NOMO-1 (cell line): ENCODE measurements around the gene SRRD.

Experiments
- DNase-seq, 2 experiments: peaks; one replicate each; lab custom pipeline; 2025; ENCODE audit not compliant: unreplicated experiment in 2 of 2; lab: John Stamatoyannopoulos, UW

Gene SRRD

GRCh38 chr22:26480611-26480932 is 3.1 kb upstream of the SRRD start:
- no peak for DNase-seq

DNA sequence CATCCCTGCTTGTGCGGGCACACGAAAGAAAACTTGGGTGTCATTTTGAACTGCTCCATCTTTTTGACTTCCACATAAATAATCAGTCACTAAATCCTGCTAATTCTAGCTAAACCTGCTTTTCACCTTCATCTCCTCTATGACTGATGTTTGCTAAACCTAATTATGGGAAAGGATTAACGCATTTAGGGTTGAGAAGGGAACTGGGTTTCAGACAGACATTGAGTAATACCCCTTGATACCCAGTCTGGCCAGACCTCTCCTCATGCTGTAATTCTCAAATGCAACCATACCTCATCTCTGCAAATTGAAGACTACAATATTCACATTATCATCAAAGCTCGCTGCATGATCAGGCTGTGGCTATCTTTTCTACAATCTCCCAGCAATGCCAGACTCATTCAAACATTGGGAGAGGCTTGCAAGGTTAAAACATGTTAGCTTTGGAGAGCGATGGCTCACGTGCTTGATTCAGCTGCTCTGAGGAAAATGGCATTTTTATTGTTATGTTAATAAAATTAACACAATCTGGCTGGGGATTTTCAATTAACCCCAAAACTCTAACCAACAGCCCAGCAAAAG is 2.5 kb upstream of the SRRD start:
- peak in 1 of 2 experiments; percentile 5 for DNase-seq

DNA sequence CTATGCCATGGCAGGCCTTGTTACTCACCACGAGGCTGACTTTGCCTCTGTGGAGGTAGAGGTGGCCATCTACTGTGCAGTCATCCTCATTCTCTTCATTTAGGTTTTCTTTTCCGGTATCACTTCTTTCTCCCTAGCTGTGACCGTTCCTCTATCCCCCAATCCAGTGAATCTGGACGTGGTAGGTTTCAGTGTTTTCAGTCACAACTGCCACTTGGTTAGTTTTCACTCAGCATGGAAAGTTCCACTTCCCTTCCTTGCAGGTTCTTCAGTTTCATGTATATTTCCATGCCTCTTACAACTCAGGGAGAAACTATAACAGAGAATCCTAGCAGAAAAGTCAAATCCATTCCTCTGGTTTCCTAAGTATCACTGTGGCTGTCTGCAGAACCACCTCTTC is 2.0 kb upstream of the SRRD start:
- DNase-seq, result no peak

DNA sequence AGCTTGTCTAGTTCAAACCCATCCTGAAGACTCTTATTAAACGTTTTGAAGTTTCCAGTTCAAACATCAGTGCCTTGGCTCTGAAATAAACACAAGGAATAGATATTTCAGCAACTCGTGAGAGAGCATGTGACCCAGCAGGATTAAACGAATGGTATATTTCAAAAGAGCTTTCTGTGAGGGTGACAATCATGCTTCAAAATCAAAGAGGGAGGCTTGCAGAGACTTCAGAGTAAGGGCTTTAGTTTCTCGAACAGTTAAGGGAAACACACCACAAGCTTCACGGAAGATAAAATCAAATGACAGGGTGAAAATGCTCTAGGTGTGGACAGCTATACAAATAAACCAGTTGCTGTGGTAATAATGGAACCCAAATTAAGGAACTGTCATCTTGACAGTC is 1.5 kb upstream of the SRRD start:
- DNase-seq, result peak in 1 of 2 experiments; percentile 6

DNA sequence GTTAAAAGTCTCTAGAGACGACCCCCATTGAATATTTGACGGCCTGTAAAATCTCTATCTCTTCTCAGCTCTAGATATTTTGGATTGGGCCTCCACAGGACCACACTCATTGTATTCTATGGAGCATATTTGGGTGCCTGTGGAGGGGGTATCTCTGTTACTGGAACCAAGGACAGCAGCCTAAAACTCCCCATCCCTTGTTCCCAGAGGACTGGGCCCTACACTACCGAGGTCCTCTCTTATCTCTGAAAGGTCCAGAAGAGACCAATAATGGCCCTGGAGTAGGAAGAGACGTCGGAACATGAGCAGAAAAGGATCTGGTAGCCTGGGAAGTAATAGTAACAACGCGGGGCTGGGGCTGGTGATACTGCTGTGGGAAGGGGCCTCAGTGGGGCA is 636 bp upstream of the SRRD start:
- no peak for DNase-seq

- DNase-seq, result no peak
Observed at GRCh38 chr22:26484360-26484706, 656 bp downstream of the SRRD start.

DNA sequence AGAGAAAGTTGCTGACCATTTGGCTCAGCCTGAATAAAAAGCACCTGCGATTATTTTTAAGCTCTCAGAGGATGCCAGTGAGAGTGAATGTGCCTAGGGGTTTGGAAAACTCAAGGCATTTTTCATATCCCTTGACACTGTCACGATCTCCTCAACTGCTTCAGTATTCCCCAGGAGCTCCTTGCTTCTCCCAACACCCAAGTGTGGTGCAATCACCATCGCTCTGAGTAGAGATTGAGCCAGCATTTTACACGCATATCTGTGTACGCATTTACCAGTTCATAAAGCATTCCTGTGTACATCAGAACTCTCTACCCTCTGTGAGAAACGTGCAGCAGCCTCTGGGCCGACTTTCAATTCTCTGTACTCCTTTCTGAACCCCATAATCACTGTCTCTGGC is 1.3 kb downstream of the SRRD start:
- no peak for DNase-seq

DNA sequence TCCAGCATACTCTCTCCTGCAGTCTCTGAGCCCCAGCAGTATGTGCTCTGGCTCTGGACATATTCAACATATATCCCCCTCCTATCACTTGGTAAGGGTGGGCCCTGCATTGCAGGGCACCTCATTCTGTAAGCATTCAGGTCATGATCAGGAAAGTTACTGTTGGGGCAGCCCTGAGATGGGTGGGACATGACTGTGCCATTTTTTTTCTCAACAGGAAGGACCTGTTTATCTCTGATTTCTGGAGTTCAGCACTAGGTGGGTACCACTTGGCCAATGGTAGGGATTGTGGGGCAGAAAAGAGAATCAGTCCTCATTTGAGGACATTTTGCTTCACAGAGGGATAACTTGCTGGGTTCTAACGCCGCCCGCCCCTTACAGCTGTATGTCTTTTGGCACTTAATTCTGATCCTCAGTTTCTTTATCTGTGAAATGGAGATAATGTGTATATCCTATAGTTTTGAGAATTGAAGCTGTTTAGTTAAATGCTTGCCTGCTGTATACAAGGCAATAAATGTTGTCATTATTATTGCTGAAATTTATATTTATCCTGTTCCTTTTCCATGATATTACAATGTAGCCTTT is 2.2 kb downstream of the SRRD start:
- DNase-seq, result no peak

- no peak for DNase-seq
Observed at GRCh38 chr22:26486394-26486793, 2.7 kb downstream of the SRRD start.

GRCh38 chr22:26487996-26488395 is 4.3 kb downstream of the SRRD start:
- DNase-seq, result no peak

DNA sequence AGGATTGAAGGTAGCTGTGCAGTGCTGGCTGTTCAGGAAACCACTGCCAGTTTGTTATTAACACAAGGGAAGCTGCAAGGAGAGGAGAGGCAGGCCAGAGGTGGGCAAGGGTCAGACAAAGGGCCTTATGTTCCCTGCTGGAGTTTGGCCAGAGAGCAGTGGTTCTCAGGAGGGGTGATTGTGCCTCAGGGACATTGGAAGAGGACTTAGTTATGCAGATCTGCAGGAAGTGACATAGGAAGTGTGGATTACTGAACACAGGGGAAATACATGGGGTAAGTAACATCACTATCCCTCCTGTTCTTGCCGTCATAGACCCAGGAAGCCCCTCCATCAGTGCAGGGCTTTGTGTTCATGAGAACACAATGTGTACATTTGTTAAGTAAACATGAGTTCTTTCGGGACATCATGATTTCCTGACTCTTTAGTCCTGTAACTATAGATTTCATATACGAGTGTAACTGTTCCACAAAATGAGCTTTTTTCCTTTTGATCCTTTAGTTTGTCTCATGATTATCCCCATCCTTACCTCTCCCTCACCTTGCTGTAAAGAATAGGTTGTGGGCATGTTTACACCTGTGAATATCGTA is 5.9 kb downstream of the SRRD start:
- DNase-seq, result no peak

GRCh38 chr22:26492220-26492619 is 8.5 kb downstream of the SRRD start:
- DNase-seq, result no peak

- no peak for DNase-seq
Observed at GRCh38 chr22:26494506-26494905, 10.8 kb downstream of the SRRD start.

- no peak for DNase-seq
Observed at GRCh38 chr22:26496456-26496855, 12.8 kb downstream of the SRRD start.

DNA sequence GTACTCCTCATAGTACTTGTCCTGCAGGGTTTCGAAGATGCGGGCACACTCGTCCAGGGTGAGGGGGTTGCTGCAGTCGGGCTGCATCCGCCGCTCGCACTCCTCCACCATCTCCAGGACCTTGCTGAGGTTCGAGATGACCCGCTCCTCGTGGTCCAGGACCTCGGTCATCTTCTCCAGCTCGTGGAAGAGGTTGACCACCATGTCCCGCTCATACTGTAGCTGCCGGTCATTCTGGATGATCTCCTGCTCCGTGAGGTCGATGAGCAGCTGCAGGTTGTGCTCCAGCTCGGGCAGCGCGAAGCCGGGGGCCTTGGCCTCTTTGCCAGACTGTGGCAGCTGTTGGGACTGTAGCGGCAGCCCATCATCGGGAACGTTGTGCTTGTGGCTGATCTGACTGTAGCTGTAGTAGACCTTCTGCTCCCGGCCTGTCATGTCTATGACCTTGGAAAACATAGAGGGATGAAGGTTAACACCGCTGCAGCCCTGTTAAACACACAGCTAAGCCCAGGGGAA is 15.6 kb downstream of the SRRD start:
- DNase-seq, result no peak

- no peak for DNase-seq
Observed at GRCh38 chr22:26501996-26502395, 18.3 kb downstream of the SRRD start.

- peak; percentile 80 to 81 for DNase-seq
Observed at GRCh38 chr22:26502688-26503561, 19.2 kb downstream of the SRRD start.

DNA sequence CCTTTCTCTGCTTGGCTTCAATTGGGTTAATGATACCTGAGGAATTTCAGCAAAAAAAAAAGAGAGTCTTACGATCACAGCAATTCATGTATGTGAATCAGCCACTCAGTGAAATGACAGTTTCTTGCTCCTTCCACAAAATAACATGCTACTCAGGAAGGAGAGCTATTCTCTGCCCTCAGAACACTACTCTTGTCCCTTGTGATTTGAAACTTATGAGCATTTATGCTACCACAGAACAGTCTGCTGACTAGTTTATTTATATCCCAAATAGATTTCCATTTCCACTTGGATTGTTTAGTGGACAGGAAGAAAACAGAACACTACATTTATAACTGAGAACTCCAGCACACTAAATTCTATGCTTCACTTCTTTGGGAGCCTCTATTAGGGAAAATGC is 20.1 kb downstream of the SRRD start:
- DNase-seq, result no peak

GRCh38 chr22:26508148-26508547 is 24.5 kb downstream of the SRRD start:
- no peak for DNase-seq

DNA sequence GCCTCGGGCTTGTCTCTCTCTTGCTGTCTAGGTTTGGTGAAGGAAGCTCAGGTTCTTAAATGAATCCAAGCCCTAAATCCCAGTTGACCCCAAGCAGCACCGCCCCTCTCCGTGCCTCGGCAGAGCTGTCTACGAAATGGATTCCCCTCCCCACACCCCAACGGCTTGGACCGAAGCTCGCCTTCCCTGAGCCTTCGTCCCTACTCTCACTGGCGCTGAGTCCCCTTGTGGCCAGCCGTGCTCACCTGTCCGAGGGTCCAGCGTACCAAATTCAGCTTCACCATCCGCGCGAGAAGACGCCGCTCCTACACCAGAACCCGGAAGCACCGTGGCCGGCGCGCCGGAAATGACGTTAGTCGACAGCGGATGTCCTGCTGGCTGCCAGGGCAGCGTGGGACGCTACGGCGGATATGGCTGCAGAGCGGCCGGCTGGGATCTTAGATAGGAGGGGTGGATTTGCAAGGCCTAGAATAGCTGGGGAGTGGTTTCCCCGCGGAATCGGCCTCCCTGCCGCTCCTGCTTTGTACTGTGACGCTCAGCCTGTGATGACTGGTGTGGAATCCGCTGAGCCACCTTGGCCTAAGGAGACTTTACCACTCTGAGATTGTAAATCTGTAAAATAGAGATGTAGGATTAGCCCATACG is 28.6 kb downstream of the SRRD start, which contains the start of gene TFIP11:
Gene TFIP11, minus strand, starts transcription at position 325 of the 645 bp plus-strand sequence. CDS start 2,201 bp downstream, outside the sequence.
- DNase-seq, result peak; percentile 75 to 79

GRCh38 chr22:26513838-26514237 is 30.2 kb downstream of the SRRD start:
- DNase-seq, result no peak
